ENCODE measurements around the gene PLA2G15.

PLA2G15 gene

DNA sequence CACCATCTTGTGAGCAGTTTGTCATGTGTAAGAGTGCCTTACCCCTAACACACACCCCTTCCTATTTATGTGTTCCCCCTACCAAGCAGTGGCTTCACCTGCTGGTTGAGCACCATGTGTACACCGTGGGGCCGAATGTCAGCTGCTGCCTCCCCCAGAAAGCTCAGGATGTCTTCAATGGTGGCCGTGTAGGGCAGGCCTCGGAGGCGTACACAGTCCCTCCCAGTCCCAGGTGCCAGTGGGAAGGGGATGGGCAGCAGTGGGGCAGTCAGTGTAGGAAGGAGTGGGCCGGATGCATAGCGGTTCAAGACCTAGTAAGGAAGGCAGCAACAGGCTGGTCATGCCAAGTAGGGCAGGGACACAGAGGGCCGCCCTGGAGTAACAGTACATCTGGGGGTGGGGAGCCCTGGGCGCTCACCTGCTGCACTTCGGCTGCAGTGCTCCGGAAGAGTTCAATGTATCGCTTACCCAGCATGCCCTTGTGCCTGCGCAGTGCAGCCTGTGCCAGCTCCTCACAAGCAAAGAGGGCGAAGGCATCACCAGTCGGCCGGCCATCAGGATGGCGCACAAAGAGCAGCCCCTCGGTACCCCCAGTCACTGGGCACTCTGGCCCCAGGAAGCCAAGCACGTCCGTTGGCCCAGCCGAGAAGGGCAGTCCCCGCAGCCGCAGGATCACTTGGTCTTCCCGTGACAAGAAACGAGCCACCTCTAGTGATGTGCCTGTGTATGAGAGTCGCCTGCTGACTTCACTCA is 13.6 kb upstream of the PLA2G15 start:
- in situ Hi-C loops (cut with HindIII; ENCODE audit: low sequenced_read_pairs): no loop called here

- in situ Hi-C loops (cut with HindIII; ENCODE audit: low sequenced_read_pairs): no loop called here
Measured at GRCh38 chr16:68232335-68232734, 12.8 kb upstream of the PLA2G15 start.

GRCh38 chr16:68233085-68233834 is 11.9 kb upstream of the PLA2G15 start:
- in situ Hi-C loops (cut with HindIII; ENCODE audit: low sequenced_read_pairs): no loop called here

- in situ Hi-C loops (cut with HindIII; ENCODE audit: low sequenced_read_pairs): no loop called here
Measured at GRCh38 chr16:68233835-68234187, 11.4 kb upstream of the PLA2G15 start.

- in situ Hi-C loops (cut with HindIII; ENCODE audit: low sequenced_read_pairs): no loop called here
Measured at GRCh38 chr16:68234188-68235107, 10.7 kb upstream of the PLA2G15 start.

- in situ Hi-C loops (cut with HindIII; ENCODE audit: low sequenced_read_pairs): no loop called here
Measured at GRCh38 chr16:68235108-68235886, 9.9 kb upstream of the PLA2G15 start.

- in situ Hi-C loops (cut with HindIII; ENCODE audit: low sequenced_read_pairs): no loop called here
Measured at GRCh38 chr16:68235887-68236136, 9.4 kb upstream of the PLA2G15 start, which contains the start of gene ESRP2. Gene ESRP2, minus strand, starts transcription at chr16:68236127. Its CDS starts 82 bp downstream, at chr16:68236045.

- in situ Hi-C loops (cut with HindIII; ENCODE audit: low sequenced_read_pairs): no loop called here
Measured at GRCh38 chr16:68236137-68236825, 8.9 kb upstream of the PLA2G15 start.

- in situ Hi-C loops (cut with HindIII; ENCODE audit: low sequenced_read_pairs): no loop called here
Measured at GRCh38 chr16:68236826-68237242, 8.3 kb upstream of the PLA2G15 start.

DNA sequence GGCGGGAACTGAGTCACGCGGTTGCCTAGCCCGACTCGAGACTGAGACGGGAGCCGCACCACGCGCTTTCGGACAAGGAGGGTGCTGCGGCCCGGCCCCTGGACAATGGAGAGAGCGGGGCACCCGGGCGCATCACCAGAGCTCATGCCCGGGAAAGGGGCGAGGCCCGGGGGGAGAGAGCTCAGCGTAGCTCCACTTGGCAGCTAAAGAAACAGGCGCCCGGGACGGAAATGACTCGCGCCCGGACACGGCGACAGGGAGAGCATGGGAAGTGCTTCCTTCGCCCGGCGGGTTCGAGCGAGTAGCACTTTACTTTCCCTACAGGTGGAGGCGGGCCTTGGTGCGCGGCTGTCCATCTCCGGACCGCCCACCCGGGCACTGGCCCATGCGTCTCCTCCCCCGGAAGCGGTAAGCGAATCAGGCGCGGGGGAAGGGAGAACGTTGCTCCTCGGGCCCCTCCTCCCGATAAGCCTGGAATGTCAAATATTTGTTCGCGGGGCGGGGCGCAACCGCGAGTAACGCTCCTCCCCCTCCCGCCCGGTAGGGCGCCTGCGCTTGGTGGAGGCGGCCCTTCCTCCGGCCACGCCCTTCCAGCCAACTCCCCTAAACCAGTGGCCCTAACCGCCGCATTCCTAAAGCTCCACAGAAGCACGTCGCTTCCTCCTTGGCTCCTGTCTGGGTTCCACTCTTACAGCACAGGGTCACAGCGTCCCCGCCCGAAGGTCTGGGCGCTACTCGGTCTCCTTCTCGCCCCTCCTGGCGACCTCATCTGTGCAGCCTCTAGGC is 7.7 kb upstream of the PLA2G15 start:
- in situ Hi-C loops (cut with HindIII; ENCODE audit: low sequenced_read_pairs): no loop called here

- in situ Hi-C loops (cut with HindIII; ENCODE audit: low sequenced_read_pairs): no loop called here
Measured at GRCh38 chr16:68238029-68238345, 7.2 kb upstream of the PLA2G15 start.

GRCh38 chr16:68242085-68242484 is 3.1 kb upstream of the PLA2G15 start:
- in situ Hi-C loops (cut with HindIII; ENCODE audit: low sequenced_read_pairs): no loop called here

DNA sequence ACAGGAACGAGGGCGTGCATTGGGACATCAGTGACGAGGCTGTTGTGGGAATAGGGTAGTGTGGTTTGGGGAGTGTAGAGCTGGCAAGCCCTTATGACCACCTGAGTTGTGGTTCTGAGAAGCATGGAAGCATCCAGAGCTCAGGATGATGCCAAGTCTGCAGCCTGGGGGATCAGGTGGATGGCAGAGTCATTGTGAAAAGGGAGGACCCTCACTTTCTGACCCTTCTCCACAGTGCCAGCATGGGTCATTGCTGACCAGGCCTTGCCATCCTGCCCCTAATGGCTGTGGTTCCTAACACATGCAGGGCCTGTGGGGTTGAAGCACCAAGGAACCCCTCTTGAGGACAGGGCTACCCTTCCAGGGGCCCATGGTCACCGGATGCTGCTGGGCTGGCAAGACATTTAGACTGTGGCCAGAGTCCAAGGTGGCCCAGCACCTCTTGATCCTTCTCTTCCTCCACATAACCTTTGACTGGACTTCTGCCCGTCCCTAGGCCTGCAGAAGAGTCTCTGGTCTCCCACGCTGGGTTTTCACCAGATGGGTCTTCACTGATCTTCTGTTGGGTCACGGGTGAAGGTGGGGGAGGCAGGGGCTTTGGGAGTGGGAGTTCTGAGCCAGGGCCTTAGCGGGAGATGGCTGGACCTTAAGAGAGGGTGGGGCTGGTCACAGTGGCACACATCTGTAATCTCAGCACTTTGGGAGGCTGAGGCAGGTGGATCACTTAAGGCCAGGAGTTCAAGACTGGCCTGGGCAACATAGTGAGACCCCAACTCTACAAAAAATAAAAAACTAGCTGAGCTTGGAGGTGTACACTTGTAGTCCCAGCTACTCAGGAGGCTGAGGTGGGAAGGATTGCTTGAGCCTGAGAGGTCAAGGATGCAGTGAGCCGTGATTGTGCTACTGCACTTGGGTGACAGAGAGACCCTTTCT is 2.0 kb upstream of the PLA2G15 start:
- in situ Hi-C loops (cut with HindIII; ENCODE audit: low sequenced_read_pairs): no loop called here

- in situ Hi-C loops (cut with HindIII; ENCODE audit: low sequenced_read_pairs): no loop called here
Measured at GRCh38 chr16:68244481-68244902, 681 bp upstream of the PLA2G15 start.

GRCh38 chr16:68246121-68246520 is 948 bp downstream of the PLA2G15 start:
- in situ Hi-C loops (cut with HindIII; ENCODE audit: low sequenced_read_pairs): loop anchor here (5.0 kb wide), 1 partner anchor 86 kb away; no protein-coding TSS in a partner anchor

- in situ Hi-C loops (cut with HindIII; ENCODE audit: low sequenced_read_pairs): loop anchor here (5.0 kb wide), 1 partner anchor 86 kb away; no protein-coding TSS in a partner anchor
Measured at GRCh38 chr16:68246666-68247065, 1.5 kb downstream of the PLA2G15 start.

DNA sequence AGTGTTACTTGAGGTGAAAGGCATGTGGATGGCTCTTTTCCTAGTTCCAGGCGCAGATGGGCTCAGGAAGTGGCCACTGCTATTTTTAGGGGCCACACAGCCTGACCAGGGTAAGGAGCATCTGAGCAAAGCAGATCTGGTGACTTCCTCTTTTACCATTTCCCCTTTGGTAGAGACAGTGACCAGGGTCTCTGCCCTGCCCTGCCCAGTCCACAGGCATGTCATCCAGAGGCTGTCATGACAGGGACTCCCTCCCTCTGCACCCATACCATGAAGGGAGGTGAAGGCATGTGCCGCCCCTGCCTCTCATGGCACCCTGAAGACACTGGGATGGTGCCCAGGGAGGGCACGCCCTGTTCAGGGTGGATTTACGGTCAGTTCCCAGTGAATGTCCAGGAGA is 2.2 kb downstream of the PLA2G15 start:
- in situ Hi-C loops (cut with HindIII; ENCODE audit: low sequenced_read_pairs): loop anchor here (5.0 kb wide), 1 partner anchor 85 kb away; no protein-coding TSS in a partner anchor

- in situ Hi-C loops (cut with HindIII; ENCODE audit: low sequenced_read_pairs): loop anchor here (5.0 kb wide), 1 partner anchor 84 kb away; no protein-coding TSS in a partner anchor
Measured at GRCh38 chr16:68247932-68248331, 2.8 kb downstream of the PLA2G15 start.

Measured in endothelial cell of hepatic sinusoid (primary cell).